H9 (cell line): Measurements from ENCODE around the gene NKX1-1. TPM values are rescaled to one million over a fixed set of nuclear protein-coding genes. Genes with fewer than 3 reads are reported as not detected.
A peak's percentile ranks its signal among the peaks of the same experiment; 100 is the strongest.

Source experiments
- DNase-seq: peaks from one replicate; pipeline ENCODE4 v3.0.0-alpha.2; 2017
- H2AFZ ChIP-seq: one replicate; pipeline ENCODE4 v1.6.1; 2013; ENCODE audit warnings: mild to moderate bottlenecking, low read length, control low read depth, moderate library complexity
- H2AK5ac ChIP-seq: 2 replicates; pipeline ENCODE4 v1.6.1; 2013; ENCODE audit warnings: low read length, control low read depth, mixed read lengths; ENCODE audit not compliant: insufficient read length
- H2BK120ac ChIP-seq: one replicate; pipeline ENCODE4 v1.6.1; 2013; ENCODE audit warnings: low read depth, mild to moderate bottlenecking, low read length, control low read depth, inconsistent platforms; ENCODE audit not compliant: poor library complexity, severe bottlenecking
- H2BK12ac ChIP-seq: 2 replicates; pipeline ENCODE4 v1.6.1; 2013; ENCODE audit warnings: low read length, control low read depth, mixed read lengths, low read depth; ENCODE audit not compliant: insufficient read length
- H2BK15ac ChIP-seq: 2 replicates; pipeline ENCODE4 v1.6.1; 2013; ENCODE audit warnings: low read depth, low read length, control low read depth
- H2BK20ac ChIP-seq: one replicate; pipeline ENCODE4 v1.6.1; 2013; ENCODE audit warnings: low read depth, mild to moderate bottlenecking, low read length, control low read depth, inconsistent platforms; ENCODE audit not compliant: poor library complexity, severe bottlenecking
- H2BK5ac ChIP-seq: 2 replicates; pipeline ENCODE4 v1.6.1; 2013; ENCODE audit warnings: low read length, control low read depth, mixed read lengths; ENCODE audit not compliant: insufficient read length
- H3K14ac ChIP-seq: 2 replicates; pipeline ENCODE4 v1.6.1; 2013; ENCODE audit warnings: low read length, control low read depth; ENCODE audit not compliant: insufficient read depth
- H3K18ac ChIP-seq: 2 replicates; pipeline ENCODE4 v1.6.1; 2013; ENCODE audit warnings: low read depth, mild to moderate bottlenecking, mixed read lengths, low read length, control low read depth; ENCODE audit not compliant: insufficient read length
- H3K23ac ChIP-seq: 2 replicates; pipeline ENCODE4 v1.6.1; 2013; ENCODE audit warnings: low read length, control low read depth, mixed read lengths, low read depth; ENCODE audit not compliant: insufficient read length
- H3K23me2 ChIP-seq: 2 replicates; pipeline ENCODE4 v1.6.1; 2013; ENCODE audit warnings: low read depth, mild to moderate bottlenecking, mixed read lengths, low read length, control low read depth; ENCODE audit not compliant: insufficient read length, poor library complexity, severe bottlenecking
- H3K27ac ChIP-seq: 2 replicates; pipeline ENCODE4 v1.5.1; 2013; ENCODE audit warnings: low read length, control low read depth, mixed read lengths, low read depth; ENCODE audit not compliant: insufficient read length
- H3K27me3 ChIP-seq: 2 replicates; pipeline ENCODE4 v1.6.1; 2013; ENCODE audit warnings: low read length, control low read depth, inconsistent platforms; ENCODE audit not compliant: insufficient read depth
- H3K4ac ChIP-seq: 2 replicates; pipeline ENCODE4 v1.6.1; 2013; ENCODE audit warnings: low read depth, mild to moderate bottlenecking, control low read depth, inconsistent platforms, low read length, moderate library complexity
- H3K4me1 ChIP-seq: 2 replicates; pipeline ENCODE4 v1.6.1; 2013; ENCODE audit warnings: low read length, control low read depth, inconsistent platforms; ENCODE audit not compliant: insufficient read depth
- H3K4me2 ChIP-seq: 2 replicates; pipeline ENCODE4 v1.6.1; 2013; ENCODE audit warnings: low read length, control low read depth, mixed read lengths; ENCODE audit not compliant: insufficient read length, insufficient read depth
- H3K56ac ChIP-seq: 2 replicates; pipeline ENCODE4 v1.6.1; 2013; ENCODE audit warnings: low read depth, mild to moderate bottlenecking, mixed read lengths, low read length, control low read depth; ENCODE audit not compliant: insufficient read length
- H3K79me1 ChIP-seq: 2 replicates; pipeline ENCODE4 v1.6.1; 2013; ENCODE audit warnings: low read depth, mild to moderate bottlenecking, moderate library complexity, low read length, control low read depth, inconsistent platforms; ENCODE audit not compliant: insufficient read depth, poor library complexity, severe bottlenecking
- H3K79me2 ChIP-seq: 2 replicates; pipeline ENCODE4 v1.6.1; 2013; ENCODE audit warnings: low read length, control low read depth, inconsistent platforms; ENCODE audit not compliant: insufficient read depth
- H3K9ac ChIP-seq: 2 replicates; pipeline ENCODE4 v1.6.1; 2013; ENCODE audit warnings: low read length, control low read depth, mixed read lengths; ENCODE audit not compliant: insufficient read length; ENCODE audit errors: extremely low read depth
- H3K9me3 ChIP-seq: one replicate; pipeline ENCODE4 v1.6.1; 2013; ENCODE audit warnings: low read depth, low read length, inconsistent platforms; ENCODE audit not compliant: control insufficient read depth
- H3T11ph ChIP-seq: one replicate; pipeline ENCODE4 v1.6.1; 2013; ENCODE audit warnings: mild to moderate bottlenecking, low read length, control low read depth, inconsistent platforms
- H4K20me1 ChIP-seq: one replicate; pipeline ENCODE4 v1.6.1; 2013; ENCODE audit not compliant: control insufficient read depth, insufficient read length, insufficient read depth
- H4K5ac ChIP-seq: 2 replicates; pipeline ENCODE4 v1.6.1; 2013; ENCODE audit warnings: low read depth, mild to moderate bottlenecking, mixed read lengths, low read length, control low read depth; ENCODE audit not compliant: insufficient read length
- H4K8ac ChIP-seq: replicated peaks from 2 replicates; pipeline ENCODE4 v1.6.1; 2013; ENCODE audit warnings: low read length, control low read depth, mixed read lengths, low read depth; ENCODE audit not compliant: insufficient read length
- H4K91ac ChIP-seq: 2 replicates; pipeline ENCODE4 v1.6.1; 2013; ENCODE audit warnings: low read depth, mild to moderate bottlenecking, moderate library complexity, mixed read lengths, low read length, control low read depth; ENCODE audit not compliant: insufficient read length
- H3K27ac Mint-ChIP-seq, 3 experiments: 2 replicates in 2 of 3; 3 replicates in 1 of 3; pipeline ENCODE4 v1.8.0; 2020 to 2021; ENCODE audit warnings: mixed read lengths in 3 of 3, mild to moderate bottlenecking in 1 of 3, moderate library complexity in 1 of 3
- H3K27me3 Mint-ChIP-seq: 2 replicates; pipeline ENCODE4 v1.8.0; 2021; ENCODE audit warnings: low read depth, mild to moderate bottlenecking, moderate library complexity, mixed read lengths
- H3K36me3 Mint-ChIP-seq, 3 experiments: 2 replicates in 2 of 3; 3 replicates in 1 of 3; pipeline ENCODE4 v1.8.0; 2020 to 2021; ENCODE audit warnings: low read depth in 3 of 3, mixed read lengths in 3 of 3; ENCODE audit not compliant: insufficient read depth in 1 of 3
- H3K4me1 Mint-ChIP-seq, 2 experiments: 2 replicates each; pipeline ENCODE4 v1.8.0; 2020; ENCODE audit warnings: mixed read lengths in 2 of 2
- H3K4me3 Mint-ChIP-seq, 2 experiments: 2 replicates in 1 of 2; 3 replicates in 1 of 2; pipeline ENCODE4 v1.8.0; 2020 to 2021; ENCODE audit warnings: mild to moderate bottlenecking in 2 of 2, mixed read lengths in 2 of 2, moderate library complexity in 1 of 2
- H3K9me3 Mint-ChIP-seq, 2 experiments: 2 replicates in 1 of 2; 3 replicates in 1 of 2; pipeline ENCODE4 v1.8.0; 2020; ENCODE audit warnings: mild to moderate bottlenecking in 2 of 2, mixed read lengths in 2 of 2, moderate library complexity in 1 of 2
- WGBS: extraction: QIAGEN DNeasy Blood & Tissue Kit; methylation state at CpG from one replicate; pipeline ENCODE4 v1.1.7; 2013; ENCODE audit warnings: missing lambda C conversion rate, low lambda C conversion rate, mixed read lengths; ENCODE audit not compliant: insufficient read length; ENCODE audit errors: extremely low coverage; 5-methylcytosine and 5-hydroxymethylcytosine counted together
- total RNA-seq: library from RNA; stranded (reverse); gene quantifications from 2 replicates; pipeline ENCODE4 v1.2.1, GENCODE V29; 2021
- TF ChIP-seq, protein P1 (sequence below): fragments of 200-600 bp; sonication (generic); conservative IDR thresholded peaks from 3 replicates; pipeline ENCODE4 v1.8.0; 2021; ENCODE audit warnings: antibody characterized with exemption, mild to moderate bottlenecking

The NKX1-1 gene
- total RNA-seq, 1 experiment from 2014 or later = not detected

DNA sequence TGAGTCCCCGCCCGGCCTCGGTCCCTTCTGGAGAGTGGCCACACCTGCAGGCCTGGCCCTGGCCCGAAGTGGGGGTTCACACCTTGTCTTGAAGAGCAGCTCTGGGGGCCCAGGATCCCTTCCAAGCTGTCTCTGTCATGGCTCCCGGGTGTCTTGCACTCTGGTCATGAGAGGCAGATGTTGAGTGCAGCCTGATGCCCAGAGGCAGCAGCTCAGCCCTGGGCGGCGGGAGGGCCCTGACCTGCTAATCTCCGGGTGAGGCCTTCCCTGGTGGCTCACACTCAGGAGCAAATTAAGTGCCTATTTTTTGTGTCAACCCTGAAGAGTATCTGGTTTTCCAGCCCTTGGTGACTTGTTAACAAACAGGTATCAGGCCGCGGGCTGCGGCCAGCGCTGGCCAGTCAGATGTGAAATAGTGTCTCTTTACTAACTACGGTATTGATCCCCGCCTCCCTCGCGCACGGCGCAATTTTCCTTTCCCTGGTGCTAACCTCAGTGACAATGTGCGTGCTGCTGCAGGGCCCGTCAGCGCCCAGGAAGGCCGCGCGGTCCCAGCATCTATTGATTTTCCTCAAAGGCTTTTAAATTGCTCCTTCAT lies 24.2 kb downstream of the NKX1-1 start:
- H3K9ac ChIP-seq = no peak overlapping the region
- H4K5ac ChIP-seq = no peak overlapping the region
- no peak overlapping the region for H2BK15ac ChIP-seq
- H4K91ac ChIP-seq = no peak overlapping the region
- H3K4me1 ChIP-seq = no peaks in the 10 kb centered on the region
- no peaks in the 10 kb centered on the region for H3K79me1 ChIP-seq
- H3K9me3 ChIP-seq = no peaks in the 10 kb centered on the region
- TF ChIP-seq, protein P1, sequence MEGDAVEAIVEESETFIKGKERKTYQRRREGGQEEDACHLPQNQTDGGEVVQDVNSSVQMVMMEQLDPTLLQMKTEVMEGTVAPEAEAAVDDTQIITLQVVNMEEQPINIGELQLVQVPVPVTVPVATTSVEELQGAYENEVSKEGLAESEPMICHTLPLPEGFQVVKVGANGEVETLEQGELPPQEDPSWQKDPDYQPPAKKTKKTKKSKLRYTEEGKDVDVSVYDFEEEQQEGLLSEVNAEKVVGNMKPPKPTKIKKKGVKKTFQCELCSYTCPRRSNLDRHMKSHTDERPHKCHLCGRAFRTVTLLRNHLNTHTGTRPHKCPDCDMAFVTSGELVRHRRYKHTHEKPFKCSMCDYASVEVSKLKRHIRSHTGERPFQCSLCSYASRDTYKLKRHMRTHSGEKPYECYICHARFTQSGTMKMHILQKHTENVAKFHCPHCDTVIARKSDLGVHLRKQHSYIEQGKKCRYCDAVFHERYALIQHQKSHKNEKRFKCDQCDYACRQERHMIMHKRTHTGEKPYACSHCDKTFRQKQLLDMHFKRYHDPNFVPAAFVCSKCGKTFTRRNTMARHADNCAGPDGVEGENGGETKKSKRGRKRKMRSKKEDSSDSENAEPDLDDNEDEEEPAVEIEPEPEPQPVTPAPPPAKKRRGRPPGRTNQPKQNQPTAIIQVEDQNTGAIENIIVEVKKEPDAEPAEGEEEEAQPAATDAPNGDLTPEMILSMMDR = no peak
- H3K23me2 ChIP-seq = no peaks in the 10 kb centered on the region
- no peak overlapping the region for H2AFZ ChIP-seq
- no peak overlapping the region for H3K56ac ChIP-seq
- Mint-ChIP-seq H3K9me3 (no peaks in the 10 kb centered on the region), H3K27me3 (no peaks in the 10 kb centered on the region), H3K4me1 (no peaks in the 10 kb centered on the region), H3K27ac (peak overlapping the region in 1 of 3 experiments; percentile 15; a peak in 1 of 7 replicates), H3K4me3 (no peak overlapping the region), H3K36me3 (peaks cover 4 to 13% (median 4%) of the 10 kb centered on the region in 3 experiments; a peak in 4 of 7 replicates)
- no peak overlapping the region; the same call in 1 of the 2 replicates for H3K14ac ChIP-seq
- H2AK5ac ChIP-seq = no peak overlapping the region
- H3T11ph ChIP-seq = no peak overlapping the region
- H2BK5ac ChIP-seq = no peak overlapping the region
- no CpG with 5 or more reads among the region's 24 CpGs for WGBS
- no peak overlapping the region for H3K23ac ChIP-seq
- H2BK12ac ChIP-seq = no peak overlapping the region
- H3K79me2 ChIP-seq = no peaks in the 10 kb centered on the region
- no peak overlapping the region for H2BK120ac ChIP-seq
- no peak overlapping the region for H3K27ac ChIP-seq
- no peak overlapping the region for H3K18ac ChIP-seq
- peaks cover 5% of the 10 kb centered on the region for H4K20me1 ChIP-seq
- H3K4ac ChIP-seq = no peak overlapping the region
- H3K4me2 ChIP-seq = no peak overlapping the region
- no peak overlapping the region for H4K8ac ChIP-seq
- no peaks in the 10 kb centered on the region for H3K27me3 ChIP-seq
- no peak overlapping the region for H2BK20ac ChIP-seq
- DNase-seq = no peak
